OCI-LY3 (cell line): ENCODE results near the gene PLLP.

Experiments
- H2AFZ ChIP-seq: fragments of 200-600, 300-600 bp; shearing (Covaris generic); 2 replicates; pipeline ENCODE4 v1.6.0; 2014; ENCODE audit warnings: antibody characterized with exemption, low read depth, low read length
- H3K27ac ChIP-seq: fragments of 200-600, 300-600 bp; sonication (generic); 2 replicates; pipeline ENCODE4 v1.5.1; 2014; ENCODE audit warnings: mild to moderate bottlenecking, low read length, moderate library complexity, mixed read lengths
- H3K27me3 ChIP-seq: fragments of 200-600, 300-600 bp; sonication (generic); 2 replicates; pipeline ENCODE4 v1.6.1; 2014; ENCODE audit warnings: low read depth, low read length, mixed read lengths
- H3K36me3 ChIP-seq: fragments of 200-600, 300-600 bp; sonication (generic); replicated peaks from 2 replicates; pipeline ENCODE3; 2014; ENCODE audit warnings: low read depth, low read length, mixed read lengths
- H3K4me1 ChIP-seq: fragments of 300-600, 200-600 bp; sonication (generic); 2 replicates; pipeline ENCODE4 v1.6.1; 2014; ENCODE audit warnings: low read length, mixed read lengths
- H3K4me2 ChIP-seq: fragments of 200-600, 300-600 bp; sonication (generic); 2 replicates; pipeline ENCODE4 v1.6.1; 2014; ENCODE audit warnings: low read length, mixed read lengths
- H3K4me3 ChIP-seq: fragments of 300-600, 200-600 bp; sonication (generic); 2 replicates; pipeline ENCODE4 v1.5.1; 2014; ENCODE audit warnings: antibody characterized with exemption, mild to moderate bottlenecking, low read length, moderate library complexity
- H3K79me2 ChIP-seq: fragments of 300-600, 200-600 bp; shearing (Covaris generic); 2 replicates; pipeline ENCODE4 v1.6.1; 2014; ENCODE audit warnings: mild to moderate bottlenecking, low read length, mixed read lengths
- H3K9ac ChIP-seq: fragments of 300-600, 200-600 bp; shearing (Covaris generic); 2 replicates; pipeline ENCODE4 v1.6.0; 2014; ENCODE audit warnings: mild to moderate bottlenecking, low read length, moderate library complexity
- H3K9me3 ChIP-seq: fragments of 200-600, 300-600 bp; shearing (Covaris generic); 2 replicates; pipeline ENCODE4 v1.6.1; 2014; ENCODE audit warnings: low read length, mixed read lengths; ENCODE audit not compliant: insufficient read depth
- H4K20me1 ChIP-seq: fragments of 200-600, 300-600 bp; sonication (generic); 2 replicates; pipeline ENCODE4 v1.6.1; 2016; ENCODE audit warnings: low read length, mixed read lengths; ENCODE audit not compliant: insufficient read depth
- CTCF ChIP-seq: fragments of 200-600, 300-600 bp; sonication (generic); IDR thresholded peaks from 2 replicates; pipeline ENCODE4 v1.5.1; 2014; ENCODE audit warnings: antibody characterized with exemption, low read length, low read depth
- EZH2phosphoT487 ChIP-seq: fragments of 200-600 bp; shearing (Covaris generic); IDR thresholded peaks from 2 replicates; pipeline ENCODE4 v1.6.1; 2018; ENCODE audit warnings: antibody characterized with exemption, mixed run types, low read depth

Gene PLLP

GRCh38 chr16:57252148-57252721 is 32.2 kb downstream of the PLLP start:
- TF ChIP-seq CTCF (no peak), EZH2phosphoT487 (no peak)
- H3K4me1 ChIP-seq = no peaks in the 10 kb centered on the region
- peaks cover 20% of the 10 kb centered on the region for H3K36me3 ChIP-seq
- H3K9me3 ChIP-seq = peaks cover 8% of the 10 kb centered on the region; the same call in 1 of the 2 replicates
- H3K79me2 ChIP-seq = no peaks in the 10 kb centered on the region
- no peak overlapping the region for H2AFZ ChIP-seq
- H3K4me2 ChIP-seq = no peak overlapping the region
- no peak overlapping the region for H3K9ac ChIP-seq
- no peak overlapping the region for H3K4me3 ChIP-seq
- H3K27ac ChIP-seq = no peak overlapping the region
- no peaks in the 10 kb centered on the region for H4K20me1 ChIP-seq
- H3K27me3 ChIP-seq = no peaks in the 10 kb centered on the region

GRCh38 chr16:57251352-57251751 is 33.1 kb downstream of the PLLP start:
- H3K4me2 ChIP-seq = no peak overlapping the region
- peaks cover 8% of the 10 kb centered on the region; the same call in 1 of the 2 replicates for H3K9me3 ChIP-seq
- no peak for TF ChIP-seq EZH2phosphoT487
- no peak for TF ChIP-seq CTCF
- no peaks in the 10 kb centered on the region for H3K27me3 ChIP-seq
- H3K79me2 ChIP-seq = no peaks in the 10 kb centered on the region
- H3K4me1 ChIP-seq = no peaks in the 10 kb centered on the region
- no peak overlapping the region for H3K9ac ChIP-seq
- H2AFZ ChIP-seq = no peak overlapping the region
- H4K20me1 ChIP-seq = no peaks in the 10 kb centered on the region
- H3K27ac ChIP-seq = no peak overlapping the region
- no peak overlapping the region for H3K4me3 ChIP-seq
- peaks cover 23% of the 10 kb centered on the region for H3K36me3 ChIP-seq

DNA sequence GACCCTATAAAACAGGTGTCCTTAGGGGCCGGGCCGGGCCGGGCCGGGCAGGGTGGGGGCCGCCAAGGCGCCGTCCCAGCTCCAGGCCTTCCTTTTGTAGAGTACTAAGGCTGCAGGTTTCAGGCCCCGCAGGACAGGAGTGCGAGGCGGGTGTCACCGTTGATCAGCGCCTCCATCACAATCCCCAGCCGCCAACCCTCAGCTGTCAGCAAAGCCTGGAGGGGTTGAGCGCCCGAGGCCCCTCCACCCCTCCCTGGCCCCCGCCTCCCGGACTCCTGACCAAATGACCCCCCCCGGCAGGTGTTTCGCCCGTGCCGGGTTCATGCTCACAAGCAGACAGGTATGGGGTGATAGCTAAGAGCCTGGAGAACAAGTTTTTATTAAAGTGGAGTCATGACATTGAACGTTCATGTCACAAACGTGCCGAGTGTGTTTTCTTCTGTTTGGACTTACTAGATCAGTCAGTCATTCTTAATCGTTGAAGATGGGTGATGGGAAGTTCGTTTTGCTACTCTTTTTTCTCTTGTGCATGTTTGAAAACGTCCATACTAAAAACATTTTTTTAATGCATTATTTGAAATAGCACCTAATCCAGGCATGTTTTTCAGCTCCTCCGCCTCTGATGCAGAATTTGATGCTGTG is 38.9 kb downstream of the PLLP start:
- Histone ChIP-seq H3K4me2 (peak overlapping the region; percentile 89), H3K27ac (no peak overlapping the region), H3K9me3 (no peaks in the 10 kb centered on the region), H3K4me1 (peaks cover 21% of the 10 kb centered on the region), H3K4me3 (peak overlapping the region; percentile 80), H2AFZ (peak overlapping the region; percentile 59; the same call in 1 of the 2 replicates), H3K79me2 (no peaks in the 10 kb centered on the region), H3K36me3 (peaks cover 3% of the 10 kb centered on the region), H3K27me3 (no peaks in the 10 kb centered on the region), H4K20me1 (no peaks in the 10 kb centered on the region), H3K9ac (peak overlapping the region; percentile 70)
- TF ChIP-seq EZH2phosphoT487 (no peak), CTCF (no peak)

- TF ChIP-seq CTCF (no peak), EZH2phosphoT487 (no peak)
- H3K4me1 ChIP-seq = peaks cover 24% of the 10 kb centered on the region
- peak within 1 kb of the TSS; percentile 70 for H3K9ac ChIP-seq
- H3K79me2 ChIP-seq = no peaks in the 10 kb centered on the region
- peak within 1 kb of the TSS; percentile 91 for H2AFZ ChIP-seq
- peak within 1 kb of the TSS; percentile 91 for H3K4me2 ChIP-seq
- H3K4me3 ChIP-seq = peak within 1 kb of the TSS; percentile 80
- no peaks in the 10 kb centered on the region for H3K9me3 ChIP-seq
- H3K27me3 ChIP-seq = no peaks in the 10 kb centered on the region
- no peak within 1 kb of the TSS for H3K27ac ChIP-seq
- H4K20me1 ChIP-seq = no peaks in the 10 kb centered on the region
- peaks cover 3% of the 10 kb centered on the region for H3K36me3 ChIP-seq
These were observed 39.6 kb downstream of the PLLP start, which contains the start of gene ARL2BP for GRCh38 chr16:57244767-57245471. Gene ARL2BP, plus strand, starts transcription at chr16:57245259. Its CDS starts 109 bp downstream, at chr16:57245368.
